Kidney epithelial cell (primary cell): ENCODE measurements around the gene PHC2. TPM values are rescaled to one million over a fixed set of nuclear protein-coding genes. Genes with fewer than 3 reads are reported as not detected.

Experiments
- DNase-seq: peaks from one replicate; pipeline ENCODE4 v3.0.0-alpha.2; 2010; ENCODE audit warnings: low read depth
- H3K27me3 ChIP-seq: 2 replicates; pipeline ENCODE4 v1.6.0; 2011; ENCODE audit warnings: low read length; ENCODE audit not compliant: control insufficient read depth, insufficient read depth
- H3K36me3 ChIP-seq: 2 replicates; pipeline ENCODE4 v1.5.1; 2011; ENCODE audit warnings: low read length; ENCODE audit not compliant: control insufficient read depth, insufficient read depth
- H3K4me3 ChIP-seq: 2 replicates; pipeline ENCODE4 v1.5.1; 2011; ENCODE audit warnings: low read depth, mild to moderate bottlenecking, control low read depth, low read length
- total RNA-seq: library from RNA; depleted of rRNA; stranded (reverse); fragments of >200 nt; gene quantifications from 2 replicates; pipeline ENCODE4 v1.2.3, GENCODE V29; 2015
- TF ChIP-seq, protein P1 (sequence below): IDR thresholded peaks from 2 replicates; pipeline ENCODE4 v1.5.1; 2011; ENCODE audit warnings: mild to moderate bottlenecking, moderate library complexity, low read length, control low read depth, inconsistent platforms; ENCODE audit not compliant: insufficient read depth, poor library complexity, severe bottlenecking

PHC2 gene
- total RNA-seq, 1 donor from 2014 or later: 216 TPM

DNA sequence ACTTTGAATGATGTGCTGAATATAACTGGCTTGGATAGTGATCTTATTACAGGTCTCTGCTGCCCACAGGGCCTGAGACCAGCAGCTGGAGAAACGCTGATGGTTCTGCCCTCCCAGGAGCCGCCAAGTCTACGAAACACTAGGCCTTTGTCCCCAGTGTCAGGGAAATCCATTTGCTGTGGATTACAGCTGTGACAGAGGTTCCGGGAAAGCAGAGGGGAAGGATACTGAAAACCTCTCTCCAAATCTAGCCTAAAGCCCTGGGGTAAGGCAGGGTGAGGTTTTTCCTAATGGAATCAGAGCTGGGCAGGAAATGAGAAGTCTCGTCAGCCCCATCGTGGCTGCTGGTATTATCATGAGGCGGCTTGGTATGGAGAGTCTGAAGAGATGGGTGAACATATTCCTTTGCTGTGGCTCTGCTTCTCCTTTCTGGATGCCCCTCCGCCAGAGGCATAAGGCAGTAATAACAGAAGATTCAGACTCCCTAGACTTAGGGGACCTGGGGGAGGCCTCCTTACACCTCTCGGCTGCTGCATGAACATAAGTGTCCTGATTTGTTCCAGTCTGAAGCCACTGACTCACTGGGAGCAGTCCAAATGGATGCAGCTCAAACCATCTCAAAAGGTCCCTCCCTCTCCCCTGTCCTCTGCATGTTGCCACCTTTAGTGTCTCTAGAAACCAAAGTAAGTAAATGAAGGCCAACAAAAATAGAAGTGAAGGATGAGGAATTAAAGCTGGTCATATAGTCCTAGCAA is 48.1 kb downstream of the PHC2 start:
- H3K27me3 ChIP-seq: no peaks in the 10 kb centered on the region
- TF ChIP-seq, protein P1, sequence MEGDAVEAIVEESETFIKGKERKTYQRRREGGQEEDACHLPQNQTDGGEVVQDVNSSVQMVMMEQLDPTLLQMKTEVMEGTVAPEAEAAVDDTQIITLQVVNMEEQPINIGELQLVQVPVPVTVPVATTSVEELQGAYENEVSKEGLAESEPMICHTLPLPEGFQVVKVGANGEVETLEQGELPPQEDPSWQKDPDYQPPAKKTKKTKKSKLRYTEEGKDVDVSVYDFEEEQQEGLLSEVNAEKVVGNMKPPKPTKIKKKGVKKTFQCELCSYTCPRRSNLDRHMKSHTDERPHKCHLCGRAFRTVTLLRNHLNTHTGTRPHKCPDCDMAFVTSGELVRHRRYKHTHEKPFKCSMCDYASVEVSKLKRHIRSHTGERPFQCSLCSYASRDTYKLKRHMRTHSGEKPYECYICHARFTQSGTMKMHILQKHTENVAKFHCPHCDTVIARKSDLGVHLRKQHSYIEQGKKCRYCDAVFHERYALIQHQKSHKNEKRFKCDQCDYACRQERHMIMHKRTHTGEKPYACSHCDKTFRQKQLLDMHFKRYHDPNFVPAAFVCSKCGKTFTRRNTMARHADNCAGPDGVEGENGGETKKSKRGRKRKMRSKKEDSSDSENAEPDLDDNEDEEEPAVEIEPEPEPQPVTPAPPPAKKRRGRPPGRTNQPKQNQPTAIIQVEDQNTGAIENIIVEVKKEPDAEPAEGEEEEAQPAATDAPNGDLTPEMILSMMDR: no peak
- H3K4me3 ChIP-seq: no peak overlapping the region
- DNase-seq: no peak
- H3K36me3 ChIP-seq: no peaks in the 10 kb centered on the region

DNA sequence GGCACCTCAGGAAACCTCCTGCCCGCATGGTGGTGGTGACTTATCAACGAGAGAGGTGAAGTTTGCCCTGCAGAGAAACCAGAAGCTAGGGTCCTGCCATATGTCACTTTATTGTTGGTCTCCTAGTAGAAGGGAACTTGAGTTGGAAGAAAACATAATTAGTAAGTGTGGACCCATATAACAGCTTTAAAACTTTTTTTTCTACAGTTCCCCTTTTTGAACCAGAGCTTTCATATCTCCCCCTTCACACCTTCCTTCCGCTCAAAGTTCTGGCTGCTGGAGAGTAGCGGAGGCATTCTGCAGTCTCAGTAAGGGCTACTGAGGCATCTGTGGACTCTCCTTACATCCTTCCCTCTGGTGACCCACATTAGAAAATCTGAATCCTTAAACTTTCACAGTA is 48.9 kb downstream of the PHC2 start:
- TF ChIP-seq, protein P1: no peak
- Histone ChIP-seq H3K4me3 (no peak overlapping the region), H3K27me3 (no peaks in the 10 kb centered on the region), H3K36me3 (no peaks in the 10 kb centered on the region)
- no peak for DNase-seq

DNA sequence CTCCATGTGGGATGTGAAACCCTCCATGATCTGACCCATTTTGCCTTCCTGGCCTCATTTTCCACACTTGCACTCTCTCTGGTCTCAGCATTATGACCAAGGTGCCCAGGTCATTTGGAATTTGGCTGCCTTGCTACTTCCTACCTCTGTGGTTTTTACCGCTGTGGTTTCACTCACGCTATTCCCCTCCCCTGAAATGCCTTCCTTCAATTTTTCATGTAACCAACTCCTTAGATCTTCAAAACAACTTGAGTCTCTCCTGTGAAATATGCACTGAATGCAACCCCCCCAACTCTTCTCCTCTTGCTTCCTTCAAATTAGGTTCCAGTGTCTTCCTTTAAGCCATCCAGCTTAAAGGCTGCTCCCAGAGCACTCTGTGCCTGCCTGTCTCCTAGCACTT is 50.1 kb downstream of the PHC2 start:
- TF ChIP-seq, protein P1: no peak
- H3K36me3 ChIP-seq: no peaks in the 10 kb centered on the region
- H3K4me3 ChIP-seq: no peak overlapping the region
- DNase-seq: no peak
- H3K27me3 ChIP-seq: no peaks in the 10 kb centered on the region

DNA sequence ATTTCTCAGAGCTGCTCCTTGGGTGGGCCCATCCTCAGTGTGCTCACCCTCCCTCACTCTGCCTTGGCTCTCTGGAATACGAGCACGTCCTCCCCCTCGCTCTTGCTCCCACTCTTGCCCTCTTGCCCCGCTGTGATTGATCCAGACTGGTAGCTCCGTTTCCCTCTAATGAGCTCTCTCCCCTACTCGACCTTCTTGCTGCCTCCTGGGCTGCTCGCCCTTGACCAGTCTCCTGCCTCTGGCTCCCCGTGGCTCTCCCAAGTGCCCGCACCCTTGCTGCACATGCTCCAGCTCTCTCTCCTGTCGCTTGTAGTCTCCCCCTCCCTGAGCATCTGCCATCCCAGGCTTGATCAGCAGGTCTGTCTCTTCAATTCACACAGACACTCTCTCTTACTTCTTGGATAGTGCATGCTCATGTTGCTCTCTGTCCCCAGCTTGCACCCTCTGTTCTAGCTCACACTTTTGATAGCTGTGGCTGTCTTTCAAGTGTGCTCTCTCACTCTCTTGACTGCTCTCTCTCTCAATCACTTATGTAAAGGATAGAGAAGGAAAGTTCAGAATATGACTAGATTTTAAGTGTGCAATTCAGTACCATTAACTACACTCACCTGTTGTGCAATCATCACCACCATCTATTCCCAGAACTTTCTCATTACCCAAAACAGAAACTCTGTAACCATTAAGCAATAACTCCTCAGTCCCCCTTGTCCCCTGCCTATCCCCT is 51.1 kb downstream of the PHC2 start:
- Histone ChIP-seq H3K27me3 (no peaks in the 10 kb centered on the region), H3K4me3 (no peak overlapping the region), H3K36me3 (no peaks in the 10 kb centered on the region)
- DNase-seq: no peak
- TF ChIP-seq, protein P1: no peak

DNA sequence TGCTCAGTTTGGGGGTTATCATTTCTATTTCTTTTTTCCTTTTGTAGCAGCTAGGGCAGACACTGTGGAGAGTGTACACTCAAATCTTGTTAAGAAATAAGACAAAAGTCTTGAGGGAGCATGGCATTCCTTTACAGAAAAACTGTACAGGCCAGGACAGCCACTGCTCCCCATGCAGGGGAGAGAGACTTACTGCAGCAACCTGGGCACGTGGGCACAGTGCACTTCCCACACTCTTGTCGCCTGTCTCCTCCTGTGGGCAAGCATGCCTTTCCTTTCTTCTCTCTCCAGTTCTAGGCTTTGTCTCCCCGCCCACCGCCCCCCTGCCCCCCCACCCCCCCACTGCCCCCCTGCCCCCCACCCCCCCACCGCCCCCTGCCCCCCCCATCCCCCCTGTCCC is 51.9 kb downstream of the PHC2 start:
- TF ChIP-seq, protein P1: peak; percentile 24
- Histone ChIP-seq H3K36me3 (no peaks in the 10 kb centered on the region), H3K4me3 (no peak overlapping the region), H3K27me3 (no peaks in the 10 kb centered on the region)
- DNase-seq: no peak

DNA sequence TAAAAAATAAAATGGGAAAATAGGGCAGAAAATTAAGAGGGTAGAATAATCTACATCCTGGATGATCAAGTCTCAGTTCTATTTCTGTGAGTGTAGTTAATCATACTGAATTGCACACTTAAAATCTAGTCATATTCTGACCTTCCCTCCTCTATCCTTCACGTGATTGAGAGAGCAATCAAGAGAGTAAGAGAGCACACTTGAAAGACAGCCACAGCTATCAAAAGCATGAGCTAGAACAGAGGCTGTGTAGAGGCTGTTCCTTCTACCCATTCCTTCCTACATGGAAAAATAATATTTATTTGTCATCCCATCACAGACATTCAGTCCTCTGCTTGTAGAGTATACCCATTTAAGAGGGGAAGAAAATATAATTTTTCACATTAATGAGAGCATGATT is 52.4 kb downstream of the PHC2 start:
- Histone ChIP-seq H3K27me3 (no peaks in the 10 kb centered on the region), H3K36me3 (no peaks in the 10 kb centered on the region), H3K4me3 (no peak overlapping the region)
- TF ChIP-seq, protein P1: no peak
- no peak for DNase-seq
